Measurements from ENCODE around the gene RYR3.
"Not testable (repeated sequence)": the region's sequence is repeated elsewhere in the genome, so short reads cannot be mapped to it uniquely, and the experiment has no call there.

RYR3 gene

GRCh38 chr15:33580526-33580925 lies 269.8 kb downstream of the RYR3 start:
- DNase-seq (ENCODE audit: low read depth): no peak
- H3K4me3 ChIP-seq (ENCODE audit: low read length): no peak overlapping the region
- TF ChIP-seq CTCF (conservative IDR thresholded peaks at IDR 0.05; ENCODE audit: low read depth, low read length): no peak

- no peak for TF ChIP-seq CTCF (conservative IDR thresholded peaks at IDR 0.05; ENCODE audit: low read depth, low read length)
- peak; percentile 52 for DNase-seq (ENCODE audit: low read depth)
- no peak overlapping the region for H3K4me3 ChIP-seq (ENCODE audit: low read length)
These were observed 270.3 kb downstream of the RYR3 start for GRCh38 chr15:33581032-33581431.

DNA sequence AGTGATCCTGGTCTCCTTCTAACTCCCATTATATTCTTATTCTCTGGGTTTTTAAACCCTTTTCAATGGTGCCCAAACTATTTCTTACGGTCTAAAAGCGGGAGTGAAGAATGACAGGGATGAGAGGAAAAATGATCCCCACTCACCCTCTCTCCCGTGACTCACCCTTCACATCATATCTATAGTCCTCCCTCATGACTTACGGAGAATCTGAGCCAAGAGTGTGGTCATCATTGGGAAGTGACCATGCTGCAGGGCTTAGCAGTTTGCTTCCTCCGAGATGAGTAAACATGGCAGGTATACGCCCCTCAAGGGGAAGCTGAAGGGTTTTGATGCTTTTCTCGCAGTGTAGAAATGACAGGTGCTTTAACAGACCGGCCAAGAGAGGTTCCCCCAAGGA lies 274.0 kb downstream of the RYR3 start:
- TF ChIP-seq CTCF (conservative IDR thresholded peaks at IDR 0.05; ENCODE audit: low read depth, low read length): no peak

GRCh38 chr15:33586786-33587697 lies 276.3 kb downstream of the RYR3 start:
- no peak for TF ChIP-seq CTCF (conservative IDR thresholded peaks at IDR 0.05; ENCODE audit: low read depth, low read length)
- no peak for DNase-seq (ENCODE audit: low read depth)
- H3K4me3 ChIP-seq (ENCODE audit: low read length): no peak overlapping the region

More for the DNA sequence above, 274.0 kb downstream of the RYR3 start:
- no peak for DNase-seq (ENCODE audit: low read depth)
- no peak overlapping the region for H3K4me3 ChIP-seq (ENCODE audit: low read length)

- no peak for DNase-seq (ENCODE audit: low read depth)
- no peak for TF ChIP-seq CTCF (conservative IDR thresholded peaks at IDR 0.05; ENCODE audit: low read depth, low read length)
These were observed 277.0 kb downstream of the RYR3 start for GRCh38 chr15:33587773-33588172.

DNA sequence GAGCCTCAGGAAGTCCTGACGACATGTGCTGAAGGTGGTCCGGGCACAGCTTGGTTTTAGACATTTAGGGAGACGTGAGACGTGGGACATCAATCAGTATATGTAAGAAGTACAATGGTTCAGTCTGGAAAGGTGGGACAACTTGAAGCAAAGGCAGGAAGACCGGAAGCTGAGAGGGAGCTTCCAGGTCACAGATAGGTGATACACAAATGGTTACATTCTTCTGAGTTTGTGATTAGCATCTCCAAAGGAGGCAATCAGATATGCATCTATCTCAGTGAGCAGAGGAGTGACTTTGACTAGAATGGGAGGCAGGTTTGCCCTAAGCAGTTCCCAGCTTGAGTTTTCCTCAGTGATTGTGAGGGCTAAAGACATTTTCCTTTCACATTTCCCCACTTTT lies 282.1 kb downstream of the RYR3 start:
- TF ChIP-seq CTCF (conservative IDR thresholded peaks at IDR 0.05; ENCODE audit: low read depth, low read length): no peak
- no peak for DNase-seq (ENCODE audit: low read depth)
- no peak overlapping the region for H3K4me3 ChIP-seq (ENCODE audit: low read length)

More at GRCh38 chr15:33587773-33588172, 277.0 kb downstream of the RYR3 start:
- H3K4me3 ChIP-seq (ENCODE audit: low read length): no peak overlapping the region

DNA sequence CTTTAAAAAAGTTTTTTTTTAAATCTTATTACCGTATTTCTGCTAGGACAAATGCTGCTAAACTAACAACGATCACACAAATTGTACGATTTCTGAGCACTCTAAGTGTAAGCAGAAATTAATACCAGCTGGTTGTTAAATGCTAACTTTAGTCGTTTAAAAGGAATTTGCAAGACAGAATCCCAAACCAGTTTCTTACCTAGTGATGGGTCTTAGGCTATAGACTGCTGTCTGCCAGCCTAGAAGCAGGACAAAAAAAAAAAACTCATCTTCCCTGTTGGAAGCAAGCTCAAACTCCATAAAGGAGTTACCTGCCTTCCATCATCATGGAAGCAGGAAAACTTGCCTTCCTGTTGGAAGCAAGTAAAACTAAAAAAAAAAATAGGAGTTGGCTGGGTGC lies 287.6 kb downstream of the RYR3 start:
- not testable (repeated sequence) for DNase-seq (ENCODE audit: low read depth); H3K4me3 ChIP-seq (ENCODE audit: low read length)
